ENCODE data around the gene WDR20. TPM values are rescaled to one million over a fixed set of nuclear protein-coding genes. Genes with fewer than 3 reads are reported as not detected.

The WDR20 gene
- total RNA-seq, 1 experiment from 2014 or later = 23.8 TPM

DNA sequence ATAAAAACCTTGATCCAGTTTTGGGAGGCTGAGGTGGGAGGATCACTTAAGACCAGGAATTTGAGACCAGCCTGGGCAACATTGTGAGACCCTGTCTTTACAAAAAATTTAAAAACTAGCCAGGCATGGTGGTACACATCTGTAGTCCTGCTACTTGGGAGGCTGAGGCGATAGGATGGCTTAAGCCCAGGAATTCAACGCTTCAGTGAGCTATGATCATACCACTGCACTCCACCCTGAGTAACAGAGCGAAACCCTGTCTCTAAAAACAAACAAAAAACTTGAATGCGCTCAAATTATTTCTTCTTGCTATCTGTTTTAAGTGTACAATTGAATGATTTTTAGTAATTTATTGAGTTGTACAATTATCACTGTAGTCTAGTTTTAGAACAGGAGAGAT lies 20.1 kb downstream of the WDR20 start:
- no peak overlapping the region for H3K27ac Mint-ChIP-seq (ENCODE audit: low read depth, unreplicated experiment)
- no peak for DNase-seq (ENCODE audit: unreplicated experiment)
- no peaks in the 10 kb centered on the region for H3K27me3 Mint-ChIP-seq (ENCODE audit: insufficient read depth, unreplicated experiment)
- peaks cover 6% of the 10 kb centered on the region for H3K36me3 Mint-ChIP-seq (ENCODE audit: insufficient read depth, unreplicated experiment)
- H3K4me3 Mint-ChIP-seq (ENCODE audit: unreplicated experiment) = no peak overlapping the region
- peaks cover 32% of the 10 kb centered on the region for H3K4me1 Mint-ChIP-seq (ENCODE audit: insufficient read depth, unreplicated experiment)
- no peaks in the 10 kb centered on the region for H3K9me3 Mint-ChIP-seq (ENCODE audit: unreplicated experiment)
- TF ChIP-seq, protein P1, sequence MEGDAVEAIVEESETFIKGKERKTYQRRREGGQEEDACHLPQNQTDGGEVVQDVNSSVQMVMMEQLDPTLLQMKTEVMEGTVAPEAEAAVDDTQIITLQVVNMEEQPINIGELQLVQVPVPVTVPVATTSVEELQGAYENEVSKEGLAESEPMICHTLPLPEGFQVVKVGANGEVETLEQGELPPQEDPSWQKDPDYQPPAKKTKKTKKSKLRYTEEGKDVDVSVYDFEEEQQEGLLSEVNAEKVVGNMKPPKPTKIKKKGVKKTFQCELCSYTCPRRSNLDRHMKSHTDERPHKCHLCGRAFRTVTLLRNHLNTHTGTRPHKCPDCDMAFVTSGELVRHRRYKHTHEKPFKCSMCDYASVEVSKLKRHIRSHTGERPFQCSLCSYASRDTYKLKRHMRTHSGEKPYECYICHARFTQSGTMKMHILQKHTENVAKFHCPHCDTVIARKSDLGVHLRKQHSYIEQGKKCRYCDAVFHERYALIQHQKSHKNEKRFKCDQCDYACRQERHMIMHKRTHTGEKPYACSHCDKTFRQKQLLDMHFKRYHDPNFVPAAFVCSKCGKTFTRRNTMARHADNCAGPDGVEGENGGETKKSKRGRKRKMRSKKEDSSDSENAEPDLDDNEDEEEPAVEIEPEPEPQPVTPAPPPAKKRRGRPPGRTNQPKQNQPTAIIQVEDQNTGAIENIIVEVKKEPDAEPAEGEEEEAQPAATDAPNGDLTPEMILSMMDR (IDR thresholded peaks at IDR 0.05; ENCODE audit: unreplicated experiment) = no peak
- ChIA-PET CTCF (interaction anchor here (0.6 to 1.2 kb wide), 2 partner anchors 15 to 63 kb away, joined by 3 read pairs; no protein-coding TSS in a partner anchor), POLR2A (interaction anchor here (0.8 kb wide), 1 partner anchor 36 kb away, joined by 4 read pairs; no protein-coding TSS in a partner anchor)
- intact Hi-C loops (cut with micrococcal nuclease) = no loop called here
- no TSS peak for BruUV-seq (replicated peaks)

DNA sequence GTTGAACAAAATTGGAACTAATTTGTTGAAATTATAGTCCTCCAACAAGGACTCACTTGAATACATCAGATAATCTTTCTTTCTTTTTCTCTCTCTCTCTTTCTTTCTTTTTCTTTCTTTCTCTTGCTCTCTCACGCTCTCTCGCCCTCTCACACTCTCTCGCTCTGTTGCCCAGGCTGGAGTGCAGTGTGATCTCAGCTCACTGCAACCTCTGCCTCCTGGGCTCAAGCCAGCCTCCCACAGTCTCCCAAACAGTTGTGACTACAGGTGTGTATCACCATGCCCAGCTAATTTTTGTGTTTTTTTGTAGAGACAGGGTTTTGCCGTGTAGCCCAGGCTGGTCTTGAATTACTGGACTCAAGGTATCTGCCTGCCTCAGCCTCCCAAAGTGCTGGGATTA lies 22.8 kb downstream of the WDR20 start:
- Mint-ChIP-seq H3K4me3 (ENCODE audit: unreplicated experiment) (no peak overlapping the region), H3K27ac (ENCODE audit: low read depth, unreplicated experiment) (no peak overlapping the region), H3K36me3 (ENCODE audit: insufficient read depth, unreplicated experiment) (no peaks in the 10 kb centered on the region), H3K4me1 (ENCODE audit: insufficient read depth, unreplicated experiment) (peaks cover 29% of the 10 kb centered on the region), H3K9me3 (ENCODE audit: unreplicated experiment) (no peaks in the 10 kb centered on the region), H3K27me3 (ENCODE audit: insufficient read depth, unreplicated experiment) (no peaks in the 10 kb centered on the region)
- no TSS peak for BruUV-seq (replicated peaks)
- ChIA-PET CTCF (interaction anchor here (0.6 to 1.0 kb wide), 2 partner anchors 10 to 15 kb away, joined by 3 to 5 read pairs; no protein-coding TSS in a partner anchor), POLR2A (no interaction called here)
- TF ChIP-seq, protein P1 (IDR thresholded peaks at IDR 0.05; ENCODE audit: unreplicated experiment) = no peak
- intact Hi-C loops (cut with micrococcal nuclease) = no loop called here
- no peak for DNase-seq (ENCODE audit: unreplicated experiment)

DNA sequence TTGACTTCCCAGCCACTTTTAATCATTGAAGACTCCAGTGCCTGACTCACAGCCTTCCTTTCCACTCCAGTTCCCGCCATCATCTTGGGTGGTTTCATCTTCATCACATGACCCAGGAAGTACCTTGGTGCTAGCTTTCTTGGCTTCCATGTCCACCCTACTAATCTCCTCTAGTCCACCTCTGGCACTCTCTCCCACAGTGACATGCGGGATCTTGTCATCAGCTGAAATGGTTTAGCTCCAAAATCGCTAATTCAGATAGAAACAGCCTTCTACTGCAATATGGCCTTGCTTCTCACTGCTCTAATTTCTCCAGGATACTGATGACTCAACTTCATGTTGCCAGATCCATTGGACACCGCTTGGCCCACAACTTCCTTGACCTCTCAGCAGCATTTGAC lies 24.5 kb downstream of the WDR20 start:
- BruUV-seq (replicated peaks) = no TSS peak
- ChIA-PET POLR2A (interaction anchor here (0.7 to 1.5 kb wide), 3 partner anchors 12 to 162 kb away, joined by 3 to 8 read pairs (median 3); no protein-coding TSS in a partner anchor), CTCF (no interaction called here)
- DNase-seq (ENCODE audit: unreplicated experiment) = peak; percentile 35
- intact Hi-C loops (cut with micrococcal nuclease) = loop anchor here (2.0 kb wide), 1 partner anchor 23 kb away; no protein-coding TSS in a partner anchor
- H3K36me3 Mint-ChIP-seq (ENCODE audit: insufficient read depth, unreplicated experiment) = no peaks in the 10 kb centered on the region
- TF ChIP-seq, protein P1 (IDR thresholded peaks at IDR 0.05; ENCODE audit: unreplicated experiment) = no peak
- H3K27me3 Mint-ChIP-seq (ENCODE audit: insufficient read depth, unreplicated experiment) = no peaks in the 10 kb centered on the region
- H3K27ac Mint-ChIP-seq (ENCODE audit: low read depth, unreplicated experiment) = no peak overlapping the region
- H3K4me3 Mint-ChIP-seq (ENCODE audit: unreplicated experiment) = no peak overlapping the region
- H3K4me1 Mint-ChIP-seq (ENCODE audit: insufficient read depth, unreplicated experiment) = peaks cover 22% of the 10 kb centered on the region
- no peaks in the 10 kb centered on the region for H3K9me3 Mint-ChIP-seq (ENCODE audit: unreplicated experiment)

DNA sequence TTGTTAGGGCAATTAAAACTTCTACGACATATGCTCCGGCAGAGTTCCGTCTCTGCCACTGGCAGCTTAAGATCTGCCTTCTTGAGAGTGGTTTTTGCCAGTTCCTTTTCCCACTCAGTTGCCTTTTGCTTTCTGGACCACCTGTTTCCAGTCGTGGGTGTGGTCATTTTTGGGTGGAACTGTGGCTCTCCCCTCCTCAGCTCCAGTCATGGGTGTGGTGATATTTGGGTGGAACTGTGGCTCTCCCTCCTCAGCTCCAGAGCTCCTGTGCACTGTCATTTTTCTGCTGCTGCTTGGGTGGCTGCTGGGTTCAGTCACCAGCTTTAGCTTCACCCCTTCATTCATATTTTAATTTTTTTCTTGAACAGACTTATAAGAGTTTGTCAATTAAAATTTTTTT lies 25.3 kb downstream of the WDR20 start:
- peaks cover 22% of the 10 kb centered on the region for H3K4me1 Mint-ChIP-seq (ENCODE audit: insufficient read depth, unreplicated experiment)
- no TSS peak for BruUV-seq (replicated peaks)
- DNase-seq (ENCODE audit: unreplicated experiment) = no peak
- intact Hi-C loops (cut with micrococcal nuclease) = loop anchor here (2.0 kb wide), 1 partner anchor 24 kb away; no protein-coding TSS in a partner anchor
- H3K27ac Mint-ChIP-seq (ENCODE audit: low read depth, unreplicated experiment) = no peak overlapping the region
- no peaks in the 10 kb centered on the region for H3K36me3 Mint-ChIP-seq (ENCODE audit: insufficient read depth, unreplicated experiment)
- H3K9me3 Mint-ChIP-seq (ENCODE audit: unreplicated experiment) = no peaks in the 10 kb centered on the region
- H3K27me3 Mint-ChIP-seq (ENCODE audit: insufficient read depth, unreplicated experiment) = no peaks in the 10 kb centered on the region
- ChIA-PET CTCF (no interaction called here), POLR2A (interaction anchor here (1.3 to 1.5 kb wide), 2 partner anchors 24 to 26 kb away, joined by 4 to 8 read pairs; no protein-coding TSS in a partner anchor)
- TF ChIP-seq, protein P1 (IDR thresholded peaks at IDR 0.05; ENCODE audit: unreplicated experiment) = no peak
- no peak overlapping the region for H3K4me3 Mint-ChIP-seq (ENCODE audit: unreplicated experiment)

Data from MCF 10A (cell line).